ENCODE results near the gene SCAF1.
A peak's percentile ranks its signal among the peaks of the same experiment; 100 is the strongest.

Gene SCAF1

DNA sequence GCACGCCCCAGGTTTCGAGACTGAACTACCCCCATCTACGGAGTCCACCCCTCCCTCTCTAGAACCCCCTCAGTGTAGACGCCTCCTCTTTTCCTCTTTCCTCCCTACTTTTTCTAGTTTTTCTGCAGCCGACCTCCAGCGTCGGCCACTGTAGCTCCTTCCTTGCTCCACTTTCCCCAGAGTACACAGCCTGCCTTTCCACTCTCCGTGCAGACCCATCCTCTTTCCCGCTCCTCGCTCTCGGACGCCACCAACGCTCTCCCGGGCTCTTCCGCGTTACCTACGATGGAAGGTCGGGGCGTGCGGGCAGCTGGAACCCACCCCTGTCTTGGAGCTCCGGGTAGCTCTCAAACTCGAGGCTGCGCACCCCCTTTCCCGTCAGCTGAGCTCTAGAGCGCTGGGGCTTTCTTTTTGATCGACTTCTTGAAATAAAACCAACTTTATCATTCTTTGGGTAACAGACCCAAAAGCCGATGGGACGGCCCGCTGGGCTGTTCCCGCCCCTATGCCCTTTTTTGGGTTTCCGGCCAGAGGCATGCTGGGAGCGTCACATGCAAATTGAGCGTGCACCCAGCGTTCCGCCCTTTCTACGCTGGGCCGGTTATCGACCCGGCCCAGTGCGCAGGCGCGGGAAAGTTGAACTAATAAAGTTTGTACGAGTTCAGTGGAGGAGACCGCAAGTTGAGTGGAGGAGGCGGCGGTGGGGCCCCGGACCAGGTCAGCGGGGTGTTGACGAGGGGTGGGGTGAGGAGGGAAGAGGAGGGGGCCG lies 23.5 kb downstream of the SCAF1 start, which contains the start of the genes BCL2L12 and IRF3:
TSS of gene BCL2L12 (plus strand) at position 583 of the 769 bp plus-strand sequence. CDS start 760 bp downstream, outside the sequence.
TSS of gene IRF3 (minus strand) at position 507 of the 769 bp plus-strand sequence. CDS start 1,019 bp downstream, outside the sequence.
- peak; percentile 100 for DNase-seq

DNA sequence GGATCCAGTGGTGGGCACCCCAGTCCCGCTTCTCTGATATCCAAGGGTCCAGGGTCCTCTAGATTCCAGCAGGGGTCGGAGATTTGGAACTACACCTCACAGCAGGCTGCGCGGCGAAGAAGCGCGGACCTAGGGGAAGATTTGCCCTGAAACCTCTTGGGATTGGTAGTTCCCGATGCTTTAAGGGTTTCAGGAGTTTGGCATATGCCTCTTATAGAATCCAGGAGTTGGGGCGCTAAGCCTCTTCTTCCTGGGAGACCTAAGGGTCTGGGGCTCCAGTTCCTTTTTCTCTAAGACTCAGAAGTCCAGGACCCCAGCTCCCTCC lies 24.1 kb downstream of the SCAF1 start:
- no peak for DNase-seq

DNA sequence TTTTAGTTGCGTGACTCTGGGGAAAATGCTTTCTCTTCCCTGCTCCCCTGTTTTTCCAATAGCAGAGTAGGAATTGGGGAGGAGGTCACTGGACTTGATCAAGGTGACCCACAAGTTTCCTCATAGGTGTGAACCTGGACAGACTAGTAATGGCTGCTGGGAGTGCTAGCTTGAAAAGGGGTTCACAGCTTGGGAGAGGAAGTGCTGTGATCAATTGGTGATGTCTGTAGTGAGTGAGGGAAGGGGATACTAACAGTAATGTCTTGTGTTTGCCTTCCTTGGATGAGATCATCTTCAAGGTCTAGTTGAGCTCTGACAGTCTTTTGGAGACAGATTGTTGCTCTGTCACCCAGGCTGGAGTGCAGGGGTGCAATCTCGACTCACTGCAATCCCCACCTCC lies 25.5 kb downstream of the SCAF1 start:
- DNase-seq: no peak

DNA sequence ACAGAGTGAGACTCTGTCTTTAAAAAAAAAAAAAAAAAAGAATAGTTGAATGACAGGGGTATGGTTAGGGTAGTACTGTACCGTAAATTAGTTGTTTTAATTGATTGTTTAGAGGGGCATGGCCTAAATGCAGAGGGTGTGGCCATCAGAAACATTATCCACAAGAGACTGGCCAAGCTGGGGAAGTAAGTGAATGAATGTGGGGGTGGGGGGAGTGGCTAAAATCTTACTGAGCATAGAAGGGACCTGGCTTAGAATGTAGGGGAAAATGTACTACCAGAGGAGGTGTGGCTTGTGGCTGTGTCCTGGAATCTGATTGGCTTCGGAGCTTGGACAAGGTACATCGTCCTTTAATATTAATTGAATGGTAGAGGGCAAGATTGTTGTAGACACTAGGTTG lies 27.5 kb downstream of the SCAF1 start:
- no peak for DNase-seq

DNA sequence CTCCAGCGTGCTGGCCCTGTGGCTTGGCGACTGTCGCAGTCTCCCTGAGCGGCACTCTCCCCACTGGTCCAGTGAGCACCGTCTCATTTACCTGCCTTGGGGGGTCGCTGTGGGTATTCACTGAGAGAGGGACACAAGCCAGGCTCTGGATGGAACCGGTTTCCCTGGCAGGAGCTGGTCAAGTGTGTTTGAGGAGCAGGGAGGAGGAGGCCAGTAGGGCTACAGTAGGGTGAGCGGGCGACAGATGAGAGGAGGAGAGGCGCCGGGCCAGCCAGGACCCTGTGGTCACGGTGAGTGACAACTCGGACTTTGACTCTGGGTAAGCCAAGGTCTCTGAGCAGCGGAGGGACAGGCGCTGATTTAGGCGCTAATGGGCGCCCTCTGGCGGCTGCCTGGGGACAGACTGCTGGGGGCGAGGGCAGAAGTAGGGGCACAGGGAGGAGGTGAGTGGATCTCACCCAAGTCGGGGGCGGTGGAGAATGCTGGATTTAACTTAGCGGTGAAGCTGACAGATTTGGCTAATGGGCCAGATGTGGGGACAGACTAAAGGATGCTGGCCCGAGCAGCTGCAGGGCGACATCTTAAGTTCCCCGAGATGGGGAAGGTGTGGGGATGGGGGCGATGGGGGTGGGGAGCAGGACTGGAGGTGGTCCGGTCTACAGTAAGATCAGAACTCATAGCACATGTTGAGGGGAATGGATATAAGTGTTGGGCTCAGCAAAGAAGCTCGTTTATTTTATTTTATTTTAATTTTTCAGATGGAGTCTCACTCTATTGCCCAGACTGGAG lies 30.3 kb downstream of the SCAF1 start:
- peak; percentile 81 for DNase-seq

DNA sequence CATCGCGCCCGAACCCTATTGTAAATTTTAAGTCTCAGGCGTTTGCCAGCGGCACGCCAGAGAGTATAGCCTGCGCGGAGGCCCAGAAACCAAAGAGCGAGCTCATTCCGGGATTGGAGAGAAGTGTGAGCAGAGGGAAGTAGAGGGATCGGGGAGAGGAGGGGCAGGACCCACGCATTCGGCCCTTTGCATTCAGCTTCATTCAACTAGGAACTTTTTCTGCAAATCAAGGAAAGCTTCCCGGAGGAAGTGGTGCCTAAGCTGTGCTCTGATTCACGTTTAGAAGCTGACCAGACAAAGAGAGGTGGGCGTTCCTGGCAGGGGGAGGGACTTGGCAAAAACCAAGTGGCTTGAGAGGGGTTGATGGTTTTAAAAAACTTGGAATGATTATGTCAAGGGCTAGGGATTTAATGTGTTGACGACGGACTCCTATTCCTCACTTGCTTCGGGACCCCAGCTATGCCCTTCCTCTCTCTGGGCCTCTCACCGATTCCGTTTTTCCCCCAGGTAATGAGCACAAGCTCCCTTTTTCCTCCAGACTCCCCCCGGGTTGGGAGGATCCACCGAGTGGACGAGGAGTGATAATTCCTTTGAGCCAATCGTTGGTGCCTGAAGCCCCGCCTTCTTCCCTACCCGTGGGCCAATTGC lies 34.3 kb downstream of the SCAF1 start:
- DNase-seq: peak; percentile 75

DNA sequence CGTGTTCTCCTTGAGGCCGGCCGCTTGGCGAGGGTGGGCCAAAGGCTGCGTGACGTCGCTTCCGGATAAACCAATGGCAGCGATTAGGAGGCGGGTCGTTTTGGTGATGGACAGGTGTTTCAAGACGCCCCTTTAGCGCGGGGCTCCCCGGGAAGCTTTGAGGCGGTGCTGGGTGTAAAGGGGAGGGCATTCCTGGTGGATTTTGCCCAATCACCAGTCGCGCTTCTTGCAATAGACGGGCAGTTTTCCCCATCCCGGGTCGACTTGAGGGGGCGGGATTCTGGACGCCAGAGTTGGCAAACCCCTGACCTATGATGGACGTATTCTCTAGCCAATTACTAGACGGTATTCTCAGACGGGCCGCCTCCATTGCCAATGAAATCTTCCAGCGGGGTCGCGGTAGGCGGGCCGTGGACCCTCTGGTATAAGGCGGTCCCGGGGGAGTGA lies 34.8 kb downstream of the SCAF1 start:
- peak; percentile 99 for DNase-seq

DNA sequence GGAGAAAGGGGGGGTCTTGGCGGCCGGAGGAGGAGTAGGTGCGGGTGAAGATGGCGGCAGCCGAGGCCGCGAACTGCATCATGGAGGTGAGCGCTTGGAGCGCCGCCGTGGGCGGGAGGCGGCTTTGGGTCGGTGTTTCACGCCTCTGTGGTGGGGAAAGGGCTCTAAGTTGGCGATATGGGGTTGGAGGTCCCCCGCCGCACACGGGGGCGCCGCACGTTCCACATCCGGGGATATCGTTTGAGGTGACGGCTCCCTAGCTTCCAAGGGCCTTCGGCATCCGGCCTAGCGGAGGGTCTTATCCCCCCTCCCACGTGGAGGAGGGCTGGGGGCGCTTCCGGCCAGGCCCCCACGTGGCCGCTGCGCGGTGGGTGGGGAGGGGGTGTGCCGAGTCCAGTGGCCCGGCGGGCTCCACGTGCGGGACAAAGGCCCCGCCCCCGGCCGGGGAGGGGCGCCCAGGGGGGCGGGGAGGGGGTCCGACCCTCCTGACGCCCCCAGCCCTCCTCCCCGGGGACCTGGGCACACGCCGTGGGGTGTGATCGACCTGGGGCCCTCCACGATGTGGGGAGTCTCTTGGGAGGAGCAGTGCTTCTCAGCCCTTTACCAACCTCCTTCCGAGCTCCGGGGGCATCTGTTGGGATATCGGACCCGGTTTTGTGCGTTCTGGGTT lies 35.4 kb downstream of the SCAF1 start, which contains the start of gene PRMT1:
TSS of gene PRMT1 (plus strand) at position 41 of the 670 bp plus-strand sequence. CDS start at position 51, 10 bp downstream.
- peak; percentile 52 for DNase-seq

DNA sequence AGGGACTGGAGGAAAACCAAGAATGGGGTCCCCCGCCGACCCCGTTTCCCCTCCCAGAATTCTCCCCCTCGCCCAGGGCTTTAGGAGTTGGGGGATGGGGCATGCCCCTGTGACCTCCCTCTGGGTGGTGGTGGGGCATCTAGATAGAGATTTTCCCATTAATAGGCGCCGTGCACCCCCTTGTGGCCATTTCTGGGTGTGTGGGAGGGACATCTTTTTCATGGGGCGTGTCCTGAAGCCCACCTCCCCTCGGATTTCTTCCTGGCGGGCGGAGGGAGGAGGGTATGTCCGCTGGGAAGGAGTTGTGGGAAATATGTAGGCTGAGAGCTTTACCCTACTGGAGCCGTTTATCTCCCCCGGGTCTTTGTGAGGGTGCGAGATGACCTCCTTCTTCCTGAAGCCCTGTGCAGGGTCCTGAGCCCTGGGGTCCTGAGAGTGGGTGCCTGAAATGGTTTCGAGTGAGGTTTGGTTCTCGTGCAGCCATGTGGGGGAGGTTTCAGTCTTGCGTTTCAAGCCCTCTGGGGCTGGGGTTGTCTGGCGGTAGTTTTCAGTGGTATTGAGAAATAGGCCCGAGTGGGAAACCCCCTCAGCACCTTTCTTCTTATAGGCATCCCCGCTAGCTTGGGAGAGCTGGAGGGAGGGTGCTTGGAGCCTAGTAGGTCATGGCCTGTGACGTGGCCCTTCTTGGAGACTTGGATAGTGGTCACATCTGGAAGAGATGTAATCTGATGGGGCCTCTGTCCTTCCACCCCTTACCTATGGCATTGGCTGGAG lies 36.1 kb downstream of the SCAF1 start:
- peak; percentile 86 for DNase-seq

DNA sequence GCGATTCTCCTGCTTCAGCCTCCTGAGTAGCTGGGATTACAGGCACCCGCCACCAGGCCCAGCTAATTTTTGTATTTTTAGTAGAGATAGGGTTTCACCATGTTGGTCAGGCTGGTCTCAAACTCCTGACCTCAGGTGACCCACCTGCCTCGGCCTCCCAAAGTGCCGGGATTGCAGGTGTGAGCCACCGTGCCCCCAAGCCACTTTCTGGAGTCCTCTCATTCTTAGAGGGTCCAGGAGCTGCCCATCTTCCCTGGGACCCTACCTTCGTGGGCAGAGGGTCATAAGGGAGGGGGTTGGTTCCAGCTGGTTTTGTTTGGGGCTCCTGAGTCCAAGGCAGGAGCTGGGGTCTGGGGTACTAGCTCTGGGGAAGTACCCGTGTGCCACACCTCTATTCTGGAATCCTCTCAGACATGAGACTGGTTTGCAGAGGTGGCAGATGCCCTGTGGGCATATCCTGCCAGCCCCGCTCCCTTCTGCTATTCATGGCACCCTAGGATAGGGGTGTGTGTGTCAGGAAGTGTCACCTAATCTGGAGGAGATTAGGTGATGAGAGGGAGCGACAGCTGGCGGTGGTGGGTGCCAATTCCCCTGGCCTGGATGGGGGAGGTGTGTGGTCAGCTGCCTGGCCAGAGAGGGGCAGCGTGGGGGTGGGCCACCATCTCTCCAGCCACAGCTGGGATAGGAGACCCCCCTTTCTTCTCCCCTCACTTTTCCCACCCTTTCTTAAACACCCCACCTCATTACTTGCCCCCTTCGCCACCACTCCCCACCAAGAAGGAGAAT lies 37.2 kb downstream of the SCAF1 start:
- DNase-seq: no peak

DNA sequence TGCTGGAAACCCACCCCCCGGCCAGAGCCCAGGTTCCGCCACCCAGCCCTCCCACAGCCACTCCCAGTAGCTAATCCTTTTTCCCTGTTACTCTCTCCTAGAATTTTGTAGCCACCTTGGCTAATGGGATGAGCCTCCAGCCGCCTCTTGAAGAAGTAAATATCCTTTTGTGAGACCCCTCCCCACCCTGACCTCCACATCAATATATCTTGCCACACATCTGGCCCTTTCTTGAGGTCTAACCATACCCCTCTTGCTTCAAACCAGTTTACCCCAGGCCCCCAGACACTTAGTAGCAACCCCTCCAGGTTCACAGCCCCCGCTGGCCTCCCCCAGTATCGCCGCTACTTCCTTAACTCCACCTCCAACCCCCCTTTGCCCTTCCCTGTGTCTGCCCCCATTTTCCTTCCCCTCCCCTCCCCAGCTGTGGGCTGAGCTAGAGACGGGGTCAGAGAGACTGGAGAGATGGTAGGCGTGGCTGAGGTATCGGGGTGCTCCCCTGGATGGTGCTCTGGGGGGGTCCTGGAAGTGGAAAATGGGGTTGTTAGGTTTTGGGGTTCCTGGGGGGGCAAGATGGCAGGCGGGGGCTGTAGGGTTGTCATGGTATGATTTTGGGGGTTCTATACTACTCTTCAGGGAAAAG lies 37.9 kb downstream of the SCAF1 start:
- DNase-seq: no peak

DNA sequence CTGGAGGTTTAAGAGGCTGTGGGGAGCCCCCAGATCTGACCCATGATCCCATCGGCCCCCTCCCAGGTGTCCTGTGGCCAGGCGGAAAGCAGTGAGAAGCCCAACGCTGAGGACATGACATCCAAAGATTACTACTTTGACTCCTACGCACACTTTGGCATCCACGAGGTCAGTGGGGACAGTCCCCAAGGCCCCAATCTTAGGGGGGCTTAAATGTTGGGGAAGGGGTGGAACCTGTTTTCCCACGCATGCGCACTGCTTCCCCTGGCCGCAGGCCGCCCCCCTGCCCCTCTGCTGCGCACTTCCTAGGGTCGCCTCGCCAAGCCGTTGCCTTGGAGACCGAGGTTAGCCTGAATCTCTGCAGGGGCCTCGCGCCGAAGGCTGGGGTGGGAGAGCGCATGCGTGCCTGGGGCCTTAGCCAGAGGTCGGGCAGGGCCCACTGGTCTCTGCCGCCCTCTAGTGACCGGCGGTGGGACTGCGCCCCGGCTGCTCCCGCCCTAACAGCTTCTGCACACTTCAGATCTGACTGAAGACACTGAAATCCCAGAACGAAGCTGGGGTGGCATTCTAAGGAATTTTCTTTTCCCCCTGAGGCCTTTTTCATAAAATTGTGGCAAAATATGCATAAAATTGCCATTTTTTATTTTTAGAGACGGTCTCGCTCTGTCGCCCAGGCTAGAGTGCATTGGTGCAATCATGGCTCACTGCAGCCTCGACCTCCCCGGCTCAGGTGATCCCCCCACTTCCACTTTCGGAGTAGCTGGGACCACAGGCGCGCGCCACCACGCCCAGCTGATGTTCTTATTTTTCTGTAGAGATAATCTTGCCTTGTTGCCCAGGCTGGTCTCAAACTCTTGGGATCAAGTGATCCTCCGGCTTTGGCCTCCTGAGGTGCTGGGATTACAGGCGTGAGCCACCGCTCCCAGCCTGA lies 38.7 kb downstream of the SCAF1 start:
- DNase-seq: peak; percentile 95

DNA sequence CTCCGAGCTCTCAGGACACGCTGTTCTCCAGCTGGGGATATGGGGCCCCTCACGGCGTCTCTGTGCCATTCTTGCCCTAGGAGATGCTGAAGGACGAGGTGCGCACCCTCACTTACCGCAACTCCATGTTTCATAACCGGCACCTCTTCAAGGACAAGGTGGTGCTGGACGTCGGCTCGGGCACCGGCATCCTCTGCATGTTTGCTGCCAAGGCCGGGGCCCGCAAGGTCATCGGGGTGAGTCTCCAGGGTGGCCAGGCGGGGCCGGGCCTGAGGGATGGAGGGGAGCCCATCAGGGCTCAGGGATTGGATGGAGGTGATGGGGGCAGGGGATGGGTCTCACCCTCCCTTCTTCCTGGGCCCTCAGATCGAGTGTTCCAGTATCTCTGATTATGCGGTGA lies 39.8 kb downstream of the SCAF1 start:
- DNase-seq: no peak

DNA sequence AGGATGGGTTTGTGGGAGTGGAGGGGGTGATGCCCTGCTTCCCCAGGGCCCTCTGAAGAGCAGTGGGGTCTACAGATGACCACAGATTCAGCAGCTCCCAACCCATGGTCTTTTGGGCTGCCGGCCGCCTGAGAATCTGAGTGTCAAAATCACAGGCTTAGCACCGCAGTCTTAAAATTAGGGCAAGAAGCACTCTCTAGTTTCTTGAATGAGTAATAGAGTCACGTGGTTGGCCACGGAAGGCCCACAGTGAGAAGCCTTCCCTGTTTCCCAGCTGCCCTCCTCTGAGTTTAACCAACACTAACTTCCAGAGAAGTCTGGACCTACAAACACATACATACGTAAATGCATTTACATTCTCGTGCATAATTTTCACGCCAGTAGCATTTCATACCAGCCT lies 40.3 kb downstream of the SCAF1 start:
- DNase-seq: no peak

DNA sequence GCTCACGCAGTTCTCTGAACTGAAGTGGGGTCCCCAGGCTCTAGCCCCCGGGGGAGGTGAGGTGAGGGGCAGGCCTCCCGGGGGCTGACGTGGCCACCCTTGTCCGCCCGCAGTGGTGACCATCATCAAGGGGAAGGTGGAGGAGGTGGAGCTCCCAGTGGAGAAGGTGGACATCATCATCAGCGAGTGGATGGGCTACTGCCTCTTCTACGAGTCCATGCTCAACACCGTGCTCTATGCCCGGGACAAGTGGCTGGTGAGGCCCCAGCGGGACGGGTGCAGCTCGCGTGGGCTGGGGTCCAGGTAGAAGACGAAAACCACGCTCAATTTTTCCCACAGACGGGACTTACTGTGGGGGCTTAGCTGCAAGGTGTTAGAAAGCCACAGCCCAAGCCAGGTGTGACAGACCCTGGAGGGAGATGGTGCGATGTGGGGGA lies 41.8 kb downstream of the SCAF1 start:
- no peak for DNase-seq

DNA sequence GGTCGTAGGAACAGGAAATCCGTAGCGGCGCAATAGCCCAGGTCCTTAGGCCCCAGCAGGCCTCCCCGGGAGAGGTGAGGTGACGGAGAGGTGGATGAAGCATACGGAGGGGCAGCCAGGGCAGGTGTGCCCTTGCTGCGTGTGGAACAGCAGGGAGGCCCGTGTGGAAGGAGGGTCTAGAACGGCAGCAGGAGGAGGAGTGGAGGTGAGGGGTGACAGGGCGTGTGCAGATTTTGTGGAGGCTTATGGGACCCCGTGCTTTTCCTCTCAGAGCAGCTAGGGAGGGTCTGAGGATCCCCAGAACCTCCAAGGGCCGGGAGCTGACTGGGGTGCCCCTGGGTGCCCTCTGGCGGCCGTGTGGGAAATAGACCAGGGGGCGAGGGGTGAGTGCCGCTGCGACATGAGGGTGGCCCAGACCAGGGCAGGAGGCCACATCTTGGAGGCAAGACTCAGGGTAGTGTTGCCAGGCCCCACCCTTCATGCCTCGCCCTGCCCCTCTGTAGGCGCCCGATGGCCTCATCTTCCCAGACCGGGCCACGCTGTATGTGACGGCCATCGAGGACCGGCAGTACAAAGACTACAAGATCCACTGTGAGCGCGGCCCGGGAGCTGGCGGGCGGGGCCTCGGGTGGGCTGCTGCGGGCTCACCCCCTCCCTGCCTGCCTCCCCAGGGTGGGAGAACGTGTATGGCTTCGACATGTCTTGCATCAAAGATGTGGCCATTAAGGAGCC lies 42.4 kb downstream of the SCAF1 start:
- no peak for DNase-seq

DNA sequence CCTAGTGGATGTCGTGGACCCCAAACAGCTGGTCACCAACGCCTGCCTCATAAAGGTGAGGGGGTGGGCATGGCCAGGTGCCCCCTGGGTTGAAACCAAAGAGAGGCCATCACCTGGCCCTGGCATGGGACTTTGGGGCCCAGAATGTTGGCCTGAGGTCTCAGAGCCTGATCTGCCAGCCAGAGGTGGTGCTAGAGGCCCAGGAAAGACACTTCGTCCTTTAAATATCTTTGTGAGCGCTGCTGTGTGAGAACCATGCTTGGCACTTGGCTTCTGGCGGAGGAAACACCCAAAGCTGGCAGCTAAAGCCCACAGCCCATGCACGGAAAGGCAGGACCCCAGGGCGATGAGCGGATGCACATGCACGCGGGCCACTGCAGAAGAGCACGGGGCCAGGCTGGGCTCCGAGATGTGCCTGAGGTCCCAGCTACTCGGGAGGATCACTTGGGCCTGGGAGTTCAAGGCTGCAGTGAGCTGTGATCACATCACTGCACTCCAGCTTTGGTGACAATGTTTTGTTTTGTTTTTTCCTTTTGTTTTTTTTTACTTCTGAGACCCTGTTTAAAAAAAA lies 43.1 kb downstream of the SCAF1 start:
- no peak for DNase-seq

DNA sequence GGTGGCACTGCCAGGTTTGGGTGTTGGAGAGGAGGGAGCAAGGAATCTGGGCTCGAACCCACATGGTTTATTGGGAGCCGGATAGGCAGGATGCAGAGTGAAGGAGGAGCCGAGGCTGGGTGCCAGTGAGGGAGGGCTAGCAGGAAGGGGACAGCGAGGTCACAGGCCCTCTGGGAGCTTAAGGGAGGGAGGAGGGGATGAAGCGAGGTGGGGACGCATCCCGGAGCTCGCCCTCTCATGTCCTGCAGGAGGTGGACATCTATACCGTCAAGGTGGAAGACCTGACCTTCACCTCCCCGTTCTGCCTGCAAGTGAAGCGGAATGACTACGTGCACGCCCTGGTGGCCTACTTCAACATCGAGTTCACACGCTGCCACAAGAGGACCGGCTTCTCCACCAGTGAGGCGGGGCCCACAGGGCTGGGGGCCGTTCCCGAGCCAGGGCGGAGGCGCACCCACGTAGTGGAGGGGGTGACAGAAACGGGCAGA lies 43.9 kb downstream of the SCAF1 start:
- DNase-seq: no peak

Measured in stimulated activated CD4-positive, alpha-beta T cell treated with anti-CD3 and anti-CD28 coated beads, Interleukin-4, amount 100 ng/mL, for 24 hours (primary cell).